PC-9 (cell line): Measurements from ENCODE around the gene SNRPA1. TPM values are rescaled to one million over a fixed set of nuclear protein-coding genes. Genes with fewer than 3 reads are reported as not detected.

ENCODE experiments used
- BruUV-seq: library from RNA; stranded (reverse); fragments of 400-500 nt; replicated peaks from 2 replicates; lab custom pipeline; 2021; lab: Mats Ljungman, UMichigan
- CTCF ChIA-PET: fragments of 300-600 bp; sonication (Branson Sonifier 250); formaldehyde crosslinking; loops from one replicate; lab custom pipeline; 2022; ENCODE audit warnings: antibody characterized with exemption; lab: Charles Lee
- POLR2A ChIA-PET: fragments of 300-600 bp; sonication (Branson Sonifier 250); formaldehyde crosslinking; loops from one replicate; lab custom pipeline; 2022; ENCODE audit warnings: antibody characterized with exemption; ENCODE audit not compliant: unreplicated experiment; lab: Charles Lee
- DNase-seq, 2 experiments: peaks; one replicate each; pipeline versions ENCODE4 v3.0.0 to v3.0.0-alpha.2; 2015 to 2022; ENCODE audit warnings: mixed read lengths in 1 of 2
- H2AFZ ChIP-seq: fragments of 200-600 bp; sonication (generic); 2 replicates; pipeline ENCODE4 v1.8.1; 2017; ENCODE audit warnings: antibody characterized with exemption
- H3F3A ChIP-seq: fragments of 200-600 bp; sonication (generic); 2 replicates; pipeline ENCODE4 v1.8.1; 2017; ENCODE audit warnings: antibody characterized with exemption, mild to moderate bottlenecking, low read depth; ENCODE audit not compliant: insufficient read depth
- H3K27ac ChIP-seq: fragments of 200-600 bp; sonication (generic); 2 replicates; pipeline ENCODE4 v1.6.1; 2016; ENCODE audit warnings: mixed run types
- H3K27me3 ChIP-seq: fragments of 200-600 bp; sonication (generic); 2 replicates; pipeline ENCODE4 v1.6.1; 2016; ENCODE audit warnings: low read depth, mixed run types; ENCODE audit not compliant: insufficient read depth
- H3K36me3 ChIP-seq: fragments of 200-600 bp; sonication (generic); 2 replicates; pipeline ENCODE4 v1.6.1; 2016; ENCODE audit warnings: low read depth, mixed run types
- H3K4me1 ChIP-seq: fragments of 200-600 bp; sonication (generic); replicated peaks from 2 replicates; pipeline ENCODE4 v1.6.1; 2016; ENCODE audit warnings: mixed run types; ENCODE audit not compliant: insufficient read depth
- H3K4me2 ChIP-seq: fragments of 200-600 bp; sonication (generic); 2 replicates; pipeline ENCODE4 v1.6.1; 2017; ENCODE audit warnings: mixed run types
- H3K4me3 ChIP-seq: fragments of 200-600 bp; sonication (generic); 2 replicates; pipeline ENCODE4 v1.6.1; 2016; ENCODE audit warnings: mixed run types
- H3K79me2 ChIP-seq: fragments of 200-600 bp; sonication (generic); 2 replicates; pipeline ENCODE4 v1.6.1; 2017; ENCODE audit warnings: low read depth, mixed run types
- H3K9me2 ChIP-seq: fragments of 200-600 bp; sonication (generic); 2 replicates; pipeline ENCODE4 v1.8.1; 2017; ENCODE audit warnings: mild to moderate bottlenecking; ENCODE audit not compliant: insufficient read depth
- H3K9me3 ChIP-seq: fragments of 200-600 bp; sonication (generic); 2 replicates; pipeline ENCODE4 v1.8.1; 2016; ENCODE audit warnings: low read depth; ENCODE audit not compliant: insufficient read depth
- H4K20me1 ChIP-seq: fragments of 200-600 bp; sonication (generic); 2 replicates; pipeline ENCODE4 v1.8.1; 2017; ENCODE audit not compliant: insufficient read depth
- EZH2 ChIP-seq: fragments of 200-600 bp; sonication (generic); IDR thresholded peaks from 2 replicates; pipeline ENCODE4 v1.8.0; 2017; ENCODE audit warnings: antibody characterized with exemption, low read depth
- intact Hi-C: fragments of 100-400 bp; cut with micrococcal nuclease; formaldehyde crosslinking; loops from one replicate; pipeline ENCODE4 v1.10.0; 2022; ENCODE audit not compliant: unreplicated experiment
- total RNA-seq: library from RNA; stranded (reverse); gene quantifications from 2 replicates; pipeline ENCODE4 v1.2.3, GENCODE V29; 2021
- TF ChIP-seq, protein P1 (sequence below): fragments of 200-600 bp; sonication (generic); conservative IDR thresholded peaks from 2 replicates; pipeline ENCODE4 v1.6.1; 2017; ENCODE audit warnings: mixed run types, antibody characterized with exemption, mild to moderate bottlenecking, moderate library complexity

Gene SNRPA1
- total RNA-seq, 1 experiment from 2014 or later = 95.0 TPM

DNA sequence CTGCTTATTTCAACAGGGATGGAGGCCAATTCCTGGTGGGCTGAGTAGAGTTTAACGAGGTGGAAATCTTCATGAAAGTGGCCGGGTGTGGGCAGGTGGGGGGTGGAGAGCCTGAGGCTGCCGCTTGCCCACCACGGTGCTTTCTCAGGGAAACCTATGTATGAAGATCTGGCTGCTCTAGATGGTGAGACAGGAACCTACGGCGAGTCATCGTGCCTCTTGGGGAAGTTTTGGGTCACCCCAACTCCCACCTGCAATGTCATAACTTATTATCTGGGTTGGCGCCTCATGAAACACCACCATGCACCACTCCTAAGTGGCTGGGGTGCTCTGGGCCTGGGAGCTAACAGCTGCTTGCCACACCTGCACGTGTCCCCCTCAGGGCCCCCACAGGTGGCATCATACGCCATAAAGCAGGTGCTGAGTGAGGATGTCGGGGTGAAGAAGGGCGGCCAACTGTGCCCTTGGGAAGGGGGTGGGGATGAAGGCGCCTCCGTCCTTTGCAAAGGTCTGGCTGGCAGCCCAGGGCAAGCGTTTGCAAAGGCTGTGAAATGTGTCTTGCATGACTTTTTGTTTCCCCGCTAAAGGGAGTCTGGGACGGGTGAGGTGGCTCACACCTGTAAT is 27.9 kb upstream of the SNRPA1 start:
- H3K4me2 ChIP-seq = no peak overlapping the region
- no peak for DNase-seq
- no peaks in the 10 kb centered on the region for H3F3A ChIP-seq
- no peaks in the 10 kb centered on the region for H3K9me3 ChIP-seq
- H2AFZ ChIP-seq = no peak overlapping the region
- H3K9me2 ChIP-seq = no peaks in the 10 kb centered on the region
- H3K4me3 ChIP-seq = no peak overlapping the region
- CTCF ChIA-PET = interaction anchor here (0.7 kb wide), 1 partner anchor 18 kb away, joined by 8 read pairs; no protein-coding TSS in a partner anchor
- no TSS peak for BruUV-seq
- H3K27ac ChIP-seq = no peak overlapping the region
- TF ChIP-seq, protein P1, sequence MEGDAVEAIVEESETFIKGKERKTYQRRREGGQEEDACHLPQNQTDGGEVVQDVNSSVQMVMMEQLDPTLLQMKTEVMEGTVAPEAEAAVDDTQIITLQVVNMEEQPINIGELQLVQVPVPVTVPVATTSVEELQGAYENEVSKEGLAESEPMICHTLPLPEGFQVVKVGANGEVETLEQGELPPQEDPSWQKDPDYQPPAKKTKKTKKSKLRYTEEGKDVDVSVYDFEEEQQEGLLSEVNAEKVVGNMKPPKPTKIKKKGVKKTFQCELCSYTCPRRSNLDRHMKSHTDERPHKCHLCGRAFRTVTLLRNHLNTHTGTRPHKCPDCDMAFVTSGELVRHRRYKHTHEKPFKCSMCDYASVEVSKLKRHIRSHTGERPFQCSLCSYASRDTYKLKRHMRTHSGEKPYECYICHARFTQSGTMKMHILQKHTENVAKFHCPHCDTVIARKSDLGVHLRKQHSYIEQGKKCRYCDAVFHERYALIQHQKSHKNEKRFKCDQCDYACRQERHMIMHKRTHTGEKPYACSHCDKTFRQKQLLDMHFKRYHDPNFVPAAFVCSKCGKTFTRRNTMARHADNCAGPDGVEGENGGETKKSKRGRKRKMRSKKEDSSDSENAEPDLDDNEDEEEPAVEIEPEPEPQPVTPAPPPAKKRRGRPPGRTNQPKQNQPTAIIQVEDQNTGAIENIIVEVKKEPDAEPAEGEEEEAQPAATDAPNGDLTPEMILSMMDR = no peak
- TF ChIP-seq EZH2 = no peak
- no peaks in the 10 kb centered on the region for H4K20me1 ChIP-seq
- H3K79me2 ChIP-seq = no peaks in the 10 kb centered on the region
- H3K27me3 ChIP-seq = no peaks in the 10 kb centered on the region
- no peaks in the 10 kb centered on the region for H3K4me1 ChIP-seq
- POLR2A ChIA-PET = no interaction called here
- intact Hi-C loops = no loop called here
- H3K36me3 ChIP-seq = no peaks in the 10 kb centered on the region

DNA sequence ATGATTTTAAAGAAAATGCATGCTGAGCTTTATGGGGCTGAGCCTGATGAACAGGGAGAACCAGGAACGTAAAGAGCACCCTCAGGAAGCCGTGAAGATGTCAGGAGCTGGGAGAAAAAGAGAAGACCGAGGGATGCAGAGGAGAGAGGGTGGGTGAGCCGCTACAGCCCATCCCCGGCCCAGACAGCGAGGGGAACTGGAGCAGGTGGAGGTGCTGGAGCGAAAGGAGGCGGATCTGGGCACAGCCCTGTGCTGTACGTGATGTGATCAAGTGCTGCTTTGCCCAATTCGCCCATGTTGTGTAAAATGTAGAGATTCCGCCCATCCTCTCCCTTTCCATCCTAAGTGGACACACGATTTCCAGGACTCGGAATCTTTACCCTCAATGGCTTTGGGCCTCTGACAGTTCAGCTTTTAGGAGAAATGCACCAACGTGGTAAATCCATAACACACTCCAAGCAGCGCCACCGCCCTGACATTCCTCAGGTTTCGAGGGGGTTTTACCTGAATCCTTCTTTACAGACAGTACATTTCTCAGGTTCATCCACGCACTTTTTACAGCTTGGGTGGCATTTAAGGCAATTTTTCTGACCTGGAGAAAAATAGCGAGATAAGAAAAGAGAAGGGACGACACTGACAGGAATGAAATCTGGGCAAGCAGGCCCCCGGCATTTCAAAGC is 27.1 kb upstream of the SNRPA1 start:
- H3K4me2 ChIP-seq = no peak overlapping the region
- no peaks in the 10 kb centered on the region for H3K79me2 ChIP-seq
- POLR2A ChIA-PET = no interaction called here
- CTCF ChIA-PET = no interaction called here
- H3F3A ChIP-seq = no peaks in the 10 kb centered on the region
- H4K20me1 ChIP-seq = no peaks in the 10 kb centered on the region
- intact Hi-C loops = no loop called here
- no peak overlapping the region for H3K4me3 ChIP-seq
- BruUV-seq = no TSS peak
- no peak overlapping the region for H3K27ac ChIP-seq
- H3K36me3 ChIP-seq = no peaks in the 10 kb centered on the region
- no peak for TF ChIP-seq EZH2
- TF ChIP-seq, protein P1 = no peak
- no peak overlapping the region for H2AFZ ChIP-seq
- no peaks in the 10 kb centered on the region for H3K9me2 ChIP-seq
- H3K4me1 ChIP-seq = no peaks in the 10 kb centered on the region
- DNase-seq = no peak
- no peaks in the 10 kb centered on the region for H3K9me3 ChIP-seq
- no peaks in the 10 kb centered on the region for H3K27me3 ChIP-seq

DNA sequence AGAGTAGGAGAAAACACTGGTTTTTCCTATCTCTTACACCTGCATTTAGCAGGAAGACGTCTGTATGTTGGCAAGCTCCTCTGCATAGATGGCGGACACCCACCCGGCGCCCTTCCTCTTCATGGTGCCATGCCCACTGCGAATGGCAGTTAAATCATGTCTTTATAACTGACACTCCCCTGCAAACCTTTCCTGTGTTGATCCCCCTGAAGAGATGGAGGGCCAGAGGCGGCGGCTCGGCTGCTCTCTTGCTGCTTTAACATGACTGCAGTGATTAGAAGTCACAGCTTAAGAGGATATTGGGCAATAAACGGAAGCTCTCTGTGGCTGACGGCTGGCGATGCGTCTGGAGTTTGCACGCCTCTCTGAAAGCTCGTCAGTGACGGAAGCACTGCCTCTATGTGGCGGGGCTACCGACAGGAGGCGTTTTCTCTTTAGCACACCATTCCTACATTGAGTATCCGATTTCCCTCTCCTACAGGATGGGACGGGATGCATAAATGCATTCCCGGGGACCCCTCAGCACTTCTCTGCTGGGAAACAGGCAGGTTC is 25.5 kb upstream of the SNRPA1 start:
- Histone ChIP-seq H3K27me3 (no peaks in the 10 kb centered on the region), H3K79me2 (no peaks in the 10 kb centered on the region), H3K36me3 (no peaks in the 10 kb centered on the region), H2AFZ (no peak overlapping the region), H3K4me2 (no peak overlapping the region), H4K20me1 (no peaks in the 10 kb centered on the region), H3K4me1 (no peaks in the 10 kb centered on the region), H3F3A (no peaks in the 10 kb centered on the region), H3K9me2 (no peaks in the 10 kb centered on the region), H3K27ac (no peak overlapping the region), H3K9me3 (no peaks in the 10 kb centered on the region), H3K4me3 (no peak overlapping the region)
- intact Hi-C loops = no loop called here
- BruUV-seq = no TSS peak
- no peak for DNase-seq
- TF ChIP-seq, protein P1 = no peak
- TF ChIP-seq EZH2 = no peak
- POLR2A ChIA-PET = no interaction called here
- CTCF ChIA-PET = no interaction called here
